ENCODE results near the gene ALLC. TPM values are rescaled to one million over a fixed set of nuclear protein-coding genes. Genes with fewer than 3 reads are reported as not detected.

The ALLC gene
- total RNA-seq, 1 donor from 2014 or later, result not detected

- Mint-ChIP-seq H3K27ac (ENCODE audit: unreplicated experiment) (no peak overlapping the region), H3K4me1 (ENCODE audit: unreplicated experiment) (no peaks in the 10 kb centered on the region), H3K27me3 (ENCODE audit: unreplicated experiment) (no peaks in the 10 kb centered on the region), H3K36me3 (ENCODE audit: unreplicated experiment) (no peaks in the 10 kb centered on the region), H3K4me3 (ENCODE audit: unreplicated experiment) (no peak overlapping the region), H3K9me3 (ENCODE audit: unreplicated experiment) (no peaks in the 10 kb centered on the region)
- no peak for TF ChIP-seq CTCF (IDR thresholded peaks at IDR 0.05)
- peak; percentile 80 for DNase-seq (ENCODE audit: extremely low spot score, unreplicated experiment)
Observed at GRCh38 chr2:3670376-3670775, 12.4 kb downstream of the ALLC start.

- H3K4me3 Mint-ChIP-seq (ENCODE audit: unreplicated experiment), result no peak overlapping the region
Observed at GRCh38 chr2:3670941-3671340, 12.9 kb downstream of the ALLC start.

GRCh38 chr2:3672861-3673678 is 15.1 kb downstream of the ALLC start:
- Mint-ChIP-seq H3K36me3 (ENCODE audit: unreplicated experiment) (no peaks in the 10 kb centered on the region), H3K4me3 (ENCODE audit: unreplicated experiment) (no peak overlapping the region), H3K27ac (ENCODE audit: unreplicated experiment) (no peak overlapping the region), H3K4me1 (ENCODE audit: unreplicated experiment) (no peaks in the 10 kb centered on the region), H3K9me3 (ENCODE audit: unreplicated experiment) (no peaks in the 10 kb centered on the region), H3K27me3 (ENCODE audit: unreplicated experiment) (no peaks in the 10 kb centered on the region)
- DNase-seq (ENCODE audit: extremely low spot score, unreplicated experiment), result peak; percentile 81
- TF ChIP-seq CTCF (IDR thresholded peaks at IDR 0.05), result no peak

More at GRCh38 chr2:3670941-3671340, 12.9 kb downstream of the ALLC start:
- TF ChIP-seq CTCF (IDR thresholded peaks at IDR 0.05), result no peak
- H3K27ac Mint-ChIP-seq (ENCODE audit: unreplicated experiment), result no peak overlapping the region
- H3K9me3 Mint-ChIP-seq (ENCODE audit: unreplicated experiment), result no peaks in the 10 kb centered on the region
- H3K36me3 Mint-ChIP-seq (ENCODE audit: unreplicated experiment), result no peaks in the 10 kb centered on the region
- H3K4me1 Mint-ChIP-seq (ENCODE audit: unreplicated experiment), result no peaks in the 10 kb centered on the region
- DNase-seq (ENCODE audit: extremely low spot score, unreplicated experiment), result peak; percentile 73
- no peaks in the 10 kb centered on the region for H3K27me3 Mint-ChIP-seq (ENCODE audit: unreplicated experiment)

- DNase-seq (ENCODE audit: extremely low spot score, unreplicated experiment), result no peak
- H3K4me1 Mint-ChIP-seq (ENCODE audit: unreplicated experiment), result no peaks in the 10 kb centered on the region
- no peaks in the 10 kb centered on the region for H3K9me3 Mint-ChIP-seq (ENCODE audit: unreplicated experiment)
- H3K36me3 Mint-ChIP-seq (ENCODE audit: unreplicated experiment), result no peaks in the 10 kb centered on the region
- H3K4me3 Mint-ChIP-seq (ENCODE audit: unreplicated experiment), result no peak overlapping the region
- no peak overlapping the region for H3K27ac Mint-ChIP-seq (ENCODE audit: unreplicated experiment)
- no peak for TF ChIP-seq CTCF (IDR thresholded peaks at IDR 0.05)
- no peaks in the 10 kb centered on the region for H3K27me3 Mint-ChIP-seq (ENCODE audit: unreplicated experiment)
Observed at GRCh38 chr2:3674066-3674845, 16.3 kb downstream of the ALLC start.

GRCh38 chr2:3675687-3676086 is 17.7 kb downstream of the ALLC start:
- no peaks in the 10 kb centered on the region for H3K9me3 Mint-ChIP-seq (ENCODE audit: unreplicated experiment)
- H3K36me3 Mint-ChIP-seq (ENCODE audit: unreplicated experiment), result no peaks in the 10 kb centered on the region
- no peaks in the 10 kb centered on the region for H3K27me3 Mint-ChIP-seq (ENCODE audit: unreplicated experiment)
- H3K27ac Mint-ChIP-seq (ENCODE audit: unreplicated experiment), result no peak overlapping the region
- no peak overlapping the region for H3K4me3 Mint-ChIP-seq (ENCODE audit: unreplicated experiment)
- no peaks in the 10 kb centered on the region for H3K4me1 Mint-ChIP-seq (ENCODE audit: unreplicated experiment)
- no peak for TF ChIP-seq CTCF (IDR thresholded peaks at IDR 0.05)
- DNase-seq (ENCODE audit: extremely low spot score, unreplicated experiment), result no peak
